ENCODE data around the gene PTH1R. TPM values are rescaled to one million over a fixed set of nuclear protein-coding genes. Genes with fewer than 3 reads are reported as not detected.

The PTH1R gene
- total RNA-seq, 1 experiment from 2014 or later = not detected

DNA sequence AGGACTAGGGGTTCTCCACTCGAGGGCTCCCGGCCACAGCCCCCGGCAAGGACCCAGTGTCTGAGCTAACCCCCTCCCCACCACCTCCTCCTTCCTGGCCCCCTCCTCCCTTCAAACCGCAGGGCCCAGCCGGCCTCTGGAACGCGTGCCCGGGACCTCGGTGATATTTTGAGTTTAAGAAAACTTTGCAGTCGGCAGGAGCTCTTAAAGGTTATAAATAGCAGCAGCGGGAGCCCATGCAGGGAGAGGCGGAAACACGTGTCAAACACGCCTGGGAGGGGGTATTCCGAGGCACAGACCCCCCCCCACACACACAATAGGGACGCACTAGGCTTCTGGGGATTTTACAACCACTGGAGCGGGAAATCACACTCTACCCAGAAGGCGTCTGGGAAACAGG lies 3.1 kb upstream of the PTH1R start:
- intact Hi-C loops (cut with micrococcal nuclease; ENCODE audit: unreplicated experiment) = no loop called here
- H3K36me3 ChIP-seq (ENCODE audit: control insufficient read depth, insufficient read depth, low read length) = no peaks in the 10 kb centered on the region
- no TSS peak for BruUV-seq (replicated peaks)
- H3K27me3 ChIP-seq (ENCODE audit: control insufficient read depth, insufficient read depth, low read length) = no peaks in the 10 kb centered on the region
- H3K4me3 ChIP-seq (ENCODE audit: low read depth in 2 of 2, low read length in 2 of 2) = no peak overlapping the region
- no peak for ATAC-seq
- ChIA-PET POLR2A (no interaction called here), CTCF (no interaction called here)
- no peak overlapping the region for H3K27ac ChIP-seq (ENCODE audit: low read length)
- DNase-seq (ENCODE audit: low read depth, low spot score) = no peak
- H3K4me1 ChIP-seq (ENCODE audit: control insufficient read depth, insufficient read depth, low read length) = no peaks in the 10 kb centered on the region
- TF ChIP-seq POLR2AphosphoS5 (IDR thresholded peaks at IDR 0.05; ENCODE audit: low read depth, low read length) = no peak
- TF ChIP-seq TCF7L2 (IDR thresholded peaks at IDR 0.05; ENCODE audit: low read depth, low read length) = no peak
- TF ChIP-seq SIN3A (IDR thresholded peaks at IDR 0.05; ENCODE audit: borderline replicate concordance, insufficient read depth, low read depth, low read length) = no peak
- TF ChIP-seq, protein P1, sequence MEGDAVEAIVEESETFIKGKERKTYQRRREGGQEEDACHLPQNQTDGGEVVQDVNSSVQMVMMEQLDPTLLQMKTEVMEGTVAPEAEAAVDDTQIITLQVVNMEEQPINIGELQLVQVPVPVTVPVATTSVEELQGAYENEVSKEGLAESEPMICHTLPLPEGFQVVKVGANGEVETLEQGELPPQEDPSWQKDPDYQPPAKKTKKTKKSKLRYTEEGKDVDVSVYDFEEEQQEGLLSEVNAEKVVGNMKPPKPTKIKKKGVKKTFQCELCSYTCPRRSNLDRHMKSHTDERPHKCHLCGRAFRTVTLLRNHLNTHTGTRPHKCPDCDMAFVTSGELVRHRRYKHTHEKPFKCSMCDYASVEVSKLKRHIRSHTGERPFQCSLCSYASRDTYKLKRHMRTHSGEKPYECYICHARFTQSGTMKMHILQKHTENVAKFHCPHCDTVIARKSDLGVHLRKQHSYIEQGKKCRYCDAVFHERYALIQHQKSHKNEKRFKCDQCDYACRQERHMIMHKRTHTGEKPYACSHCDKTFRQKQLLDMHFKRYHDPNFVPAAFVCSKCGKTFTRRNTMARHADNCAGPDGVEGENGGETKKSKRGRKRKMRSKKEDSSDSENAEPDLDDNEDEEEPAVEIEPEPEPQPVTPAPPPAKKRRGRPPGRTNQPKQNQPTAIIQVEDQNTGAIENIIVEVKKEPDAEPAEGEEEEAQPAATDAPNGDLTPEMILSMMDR (IDR thresholded peaks at IDR 0.05) = no peak
- TF ChIP-seq, protein P2, sequence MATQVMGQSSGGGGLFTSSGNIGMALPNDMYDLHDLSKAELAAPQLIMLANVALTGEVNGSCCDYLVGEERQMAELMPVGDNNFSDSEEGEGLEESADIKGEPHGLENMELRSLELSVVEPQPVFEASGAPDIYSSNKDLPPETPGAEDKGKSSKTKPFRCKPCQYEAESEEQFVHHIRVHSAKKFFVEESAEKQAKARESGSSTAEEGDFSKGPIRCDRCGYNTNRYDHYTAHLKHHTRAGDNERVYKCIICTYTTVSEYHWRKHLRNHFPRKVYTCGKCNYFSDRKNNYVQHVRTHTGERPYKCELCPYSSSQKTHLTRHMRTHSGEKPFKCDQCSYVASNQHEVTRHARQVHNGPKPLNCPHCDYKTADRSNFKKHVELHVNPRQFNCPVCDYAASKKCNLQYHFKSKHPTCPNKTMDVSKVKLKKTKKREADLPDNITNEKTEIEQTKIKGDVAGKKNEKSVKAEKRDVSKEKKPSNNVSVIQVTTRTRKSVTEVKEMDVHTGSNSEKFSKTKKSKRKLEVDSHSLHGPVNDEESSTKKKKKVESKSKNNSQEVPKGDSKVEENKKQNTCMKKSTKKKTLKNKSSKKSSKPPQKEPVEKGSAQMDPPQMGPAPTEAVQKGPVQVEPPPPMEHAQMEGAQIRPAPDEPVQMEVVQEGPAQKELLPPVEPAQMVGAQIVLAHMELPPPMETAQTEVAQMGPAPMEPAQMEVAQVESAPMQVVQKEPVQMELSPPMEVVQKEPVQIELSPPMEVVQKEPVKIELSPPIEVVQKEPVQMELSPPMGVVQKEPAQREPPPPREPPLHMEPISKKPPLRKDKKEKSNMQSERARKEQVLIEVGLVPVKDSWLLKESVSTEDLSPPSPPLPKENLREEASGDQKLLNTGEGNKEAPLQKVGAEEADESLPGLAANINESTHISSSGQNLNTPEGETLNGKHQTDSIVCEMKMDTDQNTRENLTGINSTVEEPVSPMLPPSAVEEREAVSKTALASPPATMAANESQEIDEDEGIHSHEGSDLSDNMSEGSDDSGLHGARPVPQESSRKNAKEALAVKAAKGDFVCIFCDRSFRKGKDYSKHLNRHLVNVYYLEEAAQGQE (IDR thresholded peaks at IDR 0.05; ENCODE audit: insufficient read depth in 1 of 2, low read depth in 2 of 2, low read length in 1 of 2) = no peak
- in situ Hi-C loops (cut with HindIII; ENCODE audit: low pct_unique_long_range_greater_than_20kb, low sequenced_read_pairs) = no loop called here
- no peaks in the 10 kb centered on the region for H3K9me3 ChIP-seq (ENCODE audit: control insufficient read depth, insufficient read depth, low read depth, low read length)

DNA sequence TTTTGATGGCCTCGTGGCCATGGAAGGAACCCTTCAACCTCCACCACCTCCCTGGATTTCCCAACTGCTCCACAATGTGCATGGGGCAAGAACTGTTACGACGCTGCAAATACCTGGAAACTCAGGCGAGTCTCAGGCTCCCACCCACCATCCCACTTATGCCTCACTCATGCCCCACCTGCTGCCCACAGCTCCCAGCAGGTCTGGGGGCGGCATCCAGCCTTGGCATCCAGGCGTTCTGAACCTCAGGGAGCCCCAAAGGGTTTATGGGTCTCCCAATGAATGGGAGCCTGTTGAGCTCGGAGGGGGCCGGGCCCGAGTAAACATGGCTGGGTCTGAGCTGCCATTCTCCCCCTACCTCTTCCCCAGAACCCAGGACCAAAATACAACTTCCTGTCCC lies 2.0 kb upstream of the PTH1R start:
- in situ Hi-C loops (cut with HindIII; ENCODE audit: low pct_unique_long_range_greater_than_20kb, low sequenced_read_pairs) (no loop called here), intact Hi-C loops (cut with micrococcal nuclease; ENCODE audit: unreplicated experiment) (no loop called here)
- ChIA-PET POLR2A (no interaction called here), CTCF (no interaction called here)
- TF ChIP-seq TCF7L2 (IDR thresholded peaks at IDR 0.05; ENCODE audit: low read depth, low read length) (no peak), POLR2AphosphoS5 (IDR thresholded peaks at IDR 0.05; ENCODE audit: low read depth, low read length) (no peak), SIN3A (IDR thresholded peaks at IDR 0.05; ENCODE audit: borderline replicate concordance, insufficient read depth, low read depth, low read length) (no peak)
- TF ChIP-seq, protein P2 (IDR thresholded peaks at IDR 0.05; ENCODE audit: insufficient read depth in 1 of 2, low read depth in 2 of 2, low read length in 1 of 2) = no peak
- TF ChIP-seq, protein P1 (IDR thresholded peaks at IDR 0.05) = no peak
- ATAC-seq = no peak
- Histone ChIP-seq H3K9me3 (ENCODE audit: control insufficient read depth, insufficient read depth, low read depth, low read length) (no peaks in the 10 kb centered on the region), H3K36me3 (ENCODE audit: control insufficient read depth, insufficient read depth, low read length) (no peaks in the 10 kb centered on the region), H3K27me3 (ENCODE audit: control insufficient read depth, insufficient read depth, low read length) (no peaks in the 10 kb centered on the region), H3K27ac (ENCODE audit: low read length) (no peak overlapping the region), H3K4me1 (ENCODE audit: control insufficient read depth, insufficient read depth, low read length) (no peaks in the 10 kb centered on the region), H3K4me3 (ENCODE audit: low read depth in 2 of 2, low read length in 2 of 2) (no peak overlapping the region)
- no TSS peak for BruUV-seq (replicated peaks)
- DNase-seq (ENCODE audit: low read depth, low spot score) = no peak

All from Panc1 (cell line).